OCI-LY7 (cell line): Measurements from ENCODE around the gene UHMK1. TPM values are rescaled to one million over a fixed set of nuclear protein-coding genes. Genes with fewer than 3 reads are reported as not detected.

ENCODE experiments used
- BruUV-seq: library from RNA; stranded (reverse); fragments of 400-500 nt; replicated peaks from 2 replicates; lab custom pipeline; 2021; lab: Mats Ljungman, UMichigan
- CTCF ChIA-PET: fragments of 300-600 bp; sonication (Branson Sonifier 250); formaldehyde crosslinking; loops from one replicate; lab custom pipeline; 2022; ENCODE audit warnings: antibody characterized with exemption; ENCODE audit not compliant: unreplicated experiment; lab: Charles Lee
- POLR2A ChIA-PET: fragments of 300-600 bp; sonication (Branson Sonifier 250); formaldehyde crosslinking; loops from one replicate; lab custom pipeline; 2022; ENCODE audit warnings: antibody characterized with exemption; lab: Charles Lee
- DNase-seq: peaks from one replicate; pipeline ENCODE4 v3.0.0-alpha.2; 2015; ENCODE audit warnings: low spot score
- H2AFZ ChIP-seq: fragments of 200-600 bp; sonication (generic), shearing (Covaris generic); 2 replicates; pipeline ENCODE4 v1.6.1; 2014; ENCODE audit warnings: mild to moderate bottlenecking, antibody characterized with exemption, low read length, moderate library complexity
- H3K27ac ChIP-seq: fragments of 200-600 bp; sonication (generic); 2 replicates; pipeline ENCODE4 v1.5.1; 2014; ENCODE audit warnings: mixed run types, low read depth, mild to moderate bottlenecking, moderate library complexity, low read length, inconsistent platforms; ENCODE audit not compliant: poor library complexity, severe bottlenecking
- H3K36me3 ChIP-seq: fragments of 200-600 bp; sonication (generic); 2 replicates; pipeline ENCODE4 v1.6.1; 2014; ENCODE audit warnings: mild to moderate bottlenecking, antibody characterized with exemption, low read length, moderate library complexity, mixed read lengths; ENCODE audit not compliant: insufficient read depth
- H3K4me1 ChIP-seq: fragments of 200-600 bp; sonication (generic); 2 replicates; pipeline ENCODE4 v1.5.1; 2014; ENCODE audit warnings: mild to moderate bottlenecking, low read length; ENCODE audit not compliant: insufficient read depth, poor library complexity, severe bottlenecking
- H3K4me2 ChIP-seq: fragments of 200-600 bp; sonication (generic); 2 replicates; pipeline ENCODE4 v1.6.1; 2014; ENCODE audit warnings: mild to moderate bottlenecking, low read length
- H3K4me3 ChIP-seq: fragments of 200-600 bp; sonication (generic); 2 replicates; pipeline ENCODE4 v1.5.1; 2014; ENCODE audit warnings: mild to moderate bottlenecking, low read depth, low read length; ENCODE audit not compliant: poor library complexity, severe bottlenecking
- H3K79me2 ChIP-seq: fragments of 200-600 bp; sonication (generic); 2 replicates; pipeline ENCODE4 v1.6.1; 2016; ENCODE audit warnings: low read depth, mild to moderate bottlenecking, low read length, moderate library complexity, mixed read lengths; ENCODE audit not compliant: insufficient read depth
- H3K9me2 ChIP-seq: fragments of 200-600 bp; sonication (generic); 2 replicates; pipeline ENCODE4 v1.6.1; 2016; ENCODE audit warnings: mild to moderate bottlenecking, low read length, mixed read lengths; ENCODE audit not compliant: insufficient read depth
- H3K9me3 ChIP-seq: fragments of 200-600 bp; sonication (generic); 2 replicates; pipeline ENCODE4 v1.6.1; 2014; ENCODE audit warnings: mild to moderate bottlenecking, mixed run types, low read length, mixed read lengths
- H4K20me1 ChIP-seq: fragments of 200-600 bp; sonication (generic); 2 replicates; pipeline ENCODE4 v1.6.1; 2014; ENCODE audit warnings: mild to moderate bottlenecking, antibody characterized with exemption, low read length, moderate library complexity, mixed read lengths; ENCODE audit not compliant: insufficient read depth
- EZH2phosphoT487 ChIP-seq: fragments of 200-600 bp; sonication (generic); IDR thresholded peaks from 2 replicates; pipeline ENCODE4 v1.6.1; 2018; ENCODE audit warnings: low read depth, borderline replicate concordance, mild to moderate bottlenecking, mixed run types, antibody characterized with exemption, low read length, moderate library complexity, mixed read lengths
- intact Hi-C: fragments of 100-400 bp; cut with micrococcal nuclease; formaldehyde crosslinking; loops from one replicate; pipeline ENCODE4 v1.10.0; 2022; ENCODE audit not compliant: unreplicated experiment
- small RNA-seq: library from RNA; depleted of rRNA; stranded (forward); fragments of <200 nt; gene quantifications from one replicate; pipeline ENCODE3, GENCODE V24; 2014
- total RNA-seq, 2 experiments: library from RNA; depleted of rRNA in 1 of 2; stranded (reverse); fragments of >200 nt in 1 of 2; shearing (Covaris generic) in 1 of 2; gene quantifications; 2 replicates each; pipeline ENCODE4 v1.2.3, GENCODE V29; 2014 to 2022
- TF ChIP-seq, protein P1 (sequence below): fragments of 200-600 bp; sonication (generic); conservative IDR thresholded peaks from 2 replicates; pipeline ENCODE4 v1.5.1; 2014; ENCODE audit warnings: mild to moderate bottlenecking, antibody characterized with exemption, low read length, moderate library complexity, mixed read lengths

The UHMK1 gene
- total RNA-seq, 2 experiments from 2014 or later: 27.8 to 33.8 TPM

DNA sequence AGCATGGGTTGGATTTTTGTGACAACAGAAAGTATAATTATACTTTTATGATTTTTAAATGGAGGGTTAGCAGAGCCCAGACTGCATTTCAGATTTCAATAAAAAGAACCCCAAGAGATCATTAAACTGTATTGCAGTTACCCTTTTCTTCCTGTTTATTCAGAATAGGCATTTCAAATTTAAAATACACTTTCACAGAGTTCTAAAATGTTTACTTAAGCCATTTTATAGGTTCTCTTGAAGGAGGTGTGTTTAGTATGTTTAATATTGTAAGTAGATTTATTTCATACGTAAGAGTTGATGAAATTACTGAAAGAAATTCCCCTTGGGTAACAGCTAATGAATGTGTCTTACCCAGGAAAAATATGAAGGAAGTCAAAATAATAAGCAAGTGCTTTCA lies 81.3 kb downstream of the UHMK1 start:
- Histone ChIP-seq H3K27ac (no peak overlapping the region), H4K20me1 (no peaks in the 10 kb centered on the region), H3K4me2 (no peak overlapping the region), H2AFZ (no peak overlapping the region), H3K79me2 (no peaks in the 10 kb centered on the region), H3K9me3 (no peaks in the 10 kb centered on the region), H3K9me2 (no peaks in the 10 kb centered on the region), H3K36me3 (peaks cover 38% of the 10 kb centered on the region), H3K4me3 (no peak overlapping the region), H3K4me1 (no peaks in the 10 kb centered on the region)
- BruUV-seq: no TSS peak
- intact Hi-C loops: no loop called here
- DNase-seq: no peak
- POLR2A ChIA-PET: interaction anchor here (0.6 to 0.7 kb wide), 2 partner anchors 238 to 615 kb away, joined by 3 to 4 read pairs; no protein-coding TSS in a partner anchor
- no peak for TF ChIP-seq EZH2phosphoT487
- TF ChIP-seq, protein P1, sequence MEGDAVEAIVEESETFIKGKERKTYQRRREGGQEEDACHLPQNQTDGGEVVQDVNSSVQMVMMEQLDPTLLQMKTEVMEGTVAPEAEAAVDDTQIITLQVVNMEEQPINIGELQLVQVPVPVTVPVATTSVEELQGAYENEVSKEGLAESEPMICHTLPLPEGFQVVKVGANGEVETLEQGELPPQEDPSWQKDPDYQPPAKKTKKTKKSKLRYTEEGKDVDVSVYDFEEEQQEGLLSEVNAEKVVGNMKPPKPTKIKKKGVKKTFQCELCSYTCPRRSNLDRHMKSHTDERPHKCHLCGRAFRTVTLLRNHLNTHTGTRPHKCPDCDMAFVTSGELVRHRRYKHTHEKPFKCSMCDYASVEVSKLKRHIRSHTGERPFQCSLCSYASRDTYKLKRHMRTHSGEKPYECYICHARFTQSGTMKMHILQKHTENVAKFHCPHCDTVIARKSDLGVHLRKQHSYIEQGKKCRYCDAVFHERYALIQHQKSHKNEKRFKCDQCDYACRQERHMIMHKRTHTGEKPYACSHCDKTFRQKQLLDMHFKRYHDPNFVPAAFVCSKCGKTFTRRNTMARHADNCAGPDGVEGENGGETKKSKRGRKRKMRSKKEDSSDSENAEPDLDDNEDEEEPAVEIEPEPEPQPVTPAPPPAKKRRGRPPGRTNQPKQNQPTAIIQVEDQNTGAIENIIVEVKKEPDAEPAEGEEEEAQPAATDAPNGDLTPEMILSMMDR: no peak
- CTCF ChIA-PET: no interaction called here

Small RNA genes lying within 50 kb of the gene (small RNA-seq; reads per million reads assigned to genes)
- gene UQCRBP2: not detected

Other genes with a start within 250 kb of the UHMK1 start
- not detected in 2 replicates for gene SPATA46, start 121.0 kb upstream of the UHMK1 start, total RNA-seq (2014; rRNA removed; shearing (Covaris generic))
- not detected in 2 replicates for gene SPATA46, start 121.0 kb upstream of the UHMK1 start, total RNA-seq (2022)
- gene C1orf226, start 116.1 kb upstream of the UHMK1 start, total RNA-seq (2014; rRNA removed; shearing (Covaris generic)): not detected in 2 replicates
- gene C1orf226, start 116.1 kb upstream of the UHMK1 start, total RNA-seq (2022): not detected in 2 replicates
- gene SH2D1B, start 85.7 kb upstream of the UHMK1 start, total RNA-seq (2014; rRNA removed; shearing (Covaris generic)): not detected in 2 replicates
- not detected in 2 replicates for gene SH2D1B, start 85.7 kb upstream of the UHMK1 start, total RNA-seq (2022)
- gene UAP1, start 63.9 kb downstream of the UHMK1 start, total RNA-seq (2014; rRNA removed; shearing (Covaris generic)): 30.0 and 32.1 TPM in 2 replicates
- 39.0 and 41.2 TPM in 2 replicates for gene UAP1, start 63.9 kb downstream of the UHMK1 start, total RNA-seq (2022)
- gene DDR2, start 134.6 kb downstream of the UHMK1 start, total RNA-seq (2014; rRNA removed; shearing (Covaris generic)): not detected in 2 replicates
- gene DDR2, start 134.6 kb downstream of the UHMK1 start, total RNA-seq (2022): 0.19 and 0.41 TPM in 2 replicates